ENCODE data around the gene CDH13.

CDH13 gene

GRCh38 chr16:82631701-82632685 lies 5.2 kb downstream of the CDH13 start:
- no peaks in the 10 kb centered on the region for H3K79me2 ChIP-seq (ENCODE audit: control insufficient read depth, low read length)
- H3K36me3 ChIP-seq (ENCODE audit: control insufficient read depth, low read length), result no peaks in the 10 kb centered on the region
- no peaks in the 10 kb centered on the region for H3F3A ChIP-seq (ENCODE audit: control insufficient read depth, insufficient read depth)
- H3K27ac ChIP-seq (ENCODE audit: low read depth, low read length), result no peak overlapping the region
- no peak for TF ChIP-seq EZH2phosphoT487 (IDR thresholded peaks at IDR 0.05; ENCODE audit: borderline replicate concordance, low read length)
- TF ChIP-seq CTCF (IDR thresholded peaks at IDR 0.05; ENCODE audit: low read depth, low read length, poor library complexity, severe bottlenecking), result peak; percentile 50
- no peaks in the 10 kb centered on the region for H3K4me1 ChIP-seq (ENCODE audit: control insufficient read depth, low read length)
- H3K4me2 ChIP-seq (ENCODE audit: low read length), result no peak overlapping the region
- H4K20me1 ChIP-seq (ENCODE audit: control insufficient read depth, insufficient read depth, low read depth, low read length), result no peaks in the 10 kb centered on the region
- no peak overlapping the region for H3K4me3 ChIP-seq (ENCODE audit: low read length)
- no peaks in the 10 kb centered on the region for H3K9me3 ChIP-seq (ENCODE audit: control insufficient read depth, insufficient read depth, low read length)
- no peaks in the 10 kb centered on the region for H3K9me2 ChIP-seq (replicated peaks; ENCODE audit: control insufficient read depth, low read length)
- H3K27me3 ChIP-seq (ENCODE audit: control insufficient read depth, low read length), result no peaks in the 10 kb centered on the region

GRCh38 chr16:82633964-82634600 lies 7.3 kb downstream of the CDH13 start:
- no peaks in the 10 kb centered on the region for H4K20me1 ChIP-seq (ENCODE audit: control insufficient read depth, insufficient read depth, low read depth, low read length)
- H3K79me2 ChIP-seq (ENCODE audit: control insufficient read depth, low read length), result no peaks in the 10 kb centered on the region
- H3K4me1 ChIP-seq (ENCODE audit: control insufficient read depth, low read length), result no peaks in the 10 kb centered on the region
- H3K27ac ChIP-seq (ENCODE audit: low read depth, low read length), result no peak overlapping the region
- no peaks in the 10 kb centered on the region for H3K9me3 ChIP-seq (ENCODE audit: control insufficient read depth, insufficient read depth, low read length)
- H3K9me2 ChIP-seq (replicated peaks; ENCODE audit: control insufficient read depth, low read length), result no peaks in the 10 kb centered on the region
- H3K4me2 ChIP-seq (ENCODE audit: low read length), result no peak overlapping the region
- H3F3A ChIP-seq (ENCODE audit: control insufficient read depth, insufficient read depth), result no peaks in the 10 kb centered on the region
- H3K36me3 ChIP-seq (ENCODE audit: control insufficient read depth, low read length), result no peaks in the 10 kb centered on the region
- H3K4me3 ChIP-seq (ENCODE audit: low read length), result no peak overlapping the region
- TF ChIP-seq CTCF (IDR thresholded peaks at IDR 0.05; ENCODE audit: low read depth, low read length, poor library complexity, severe bottlenecking) (no peak), EZH2phosphoT487 (IDR thresholded peaks at IDR 0.05; ENCODE audit: borderline replicate concordance, low read length) (no peak)
- no peaks in the 10 kb centered on the region for H3K27me3 ChIP-seq (ENCODE audit: control insufficient read depth, low read length)

- H3K4me2 ChIP-seq (ENCODE audit: low read length), result no peak overlapping the region
- TF ChIP-seq CTCF (IDR thresholded peaks at IDR 0.05; ENCODE audit: low read depth, low read length, poor library complexity, severe bottlenecking), result no peak
- TF ChIP-seq EZH2phosphoT487 (IDR thresholded peaks at IDR 0.05; ENCODE audit: borderline replicate concordance, low read length), result no peak
- H3K27ac ChIP-seq (ENCODE audit: low read depth, low read length), result no peak overlapping the region
Observed at GRCh38 chr16:82634955-82635610, 8.3 kb downstream of the CDH13 start.

More at GRCh38 chr16:82634955-82635610, 8.3 kb downstream of the CDH13 start:
- H3K4me1 ChIP-seq (ENCODE audit: control insufficient read depth, low read length), result no peaks in the 10 kb centered on the region
- H3K36me3 ChIP-seq (ENCODE audit: control insufficient read depth, low read length), result no peaks in the 10 kb centered on the region
- H3K9me3 ChIP-seq (ENCODE audit: control insufficient read depth, insufficient read depth, low read length), result no peaks in the 10 kb centered on the region
- H3K4me3 ChIP-seq (ENCODE audit: low read length), result no peak overlapping the region
- H3K9me2 ChIP-seq (replicated peaks; ENCODE audit: control insufficient read depth, low read length), result no peaks in the 10 kb centered on the region
- no peaks in the 10 kb centered on the region for H3K79me2 ChIP-seq (ENCODE audit: control insufficient read depth, low read length)
- H3F3A ChIP-seq (ENCODE audit: control insufficient read depth, insufficient read depth), result no peaks in the 10 kb centered on the region
- H4K20me1 ChIP-seq (ENCODE audit: control insufficient read depth, insufficient read depth, low read depth, low read length), result no peaks in the 10 kb centered on the region
- no peaks in the 10 kb centered on the region for H3K27me3 ChIP-seq (ENCODE audit: control insufficient read depth, low read length)

Measured in DOHH2 (cell line).